Measurements from ENCODE around the gene KIF18B.

- no peak for TF ChIP-seq CTCF (IDR thresholded peaks at IDR 0.05)
- TF ChIP-seq POLR2A (IDR thresholded peaks at IDR 0.05) = no peak
Measured at GRCh38 chr17:44970136-44970741, 22.7 kb upstream of the KIF18B start.

Data from right lobe of liver (tissue), 4 donors.